ENCODE results near the gene PRSS27.

PRSS27 gene

GRCh38 chr16:2719328-2720063, 528 bp downstream of the PRSS27 start:
- no peak for TF ChIP-seq CTCF (IDR thresholded peaks at IDR 0.05; ENCODE audit: control insufficient read depth, extremely low read depth, insufficient read depth)
- peak overlapping the region; percentile 55 for H3K4me3 ChIP-seq (ENCODE audit: low read depth, low read length)
- peak; percentile 93 for DNase-seq (ENCODE audit: low read depth)

GRCh38 chr16:2717383-2718263, 2.4 kb downstream of the PRSS27 start:
- TF ChIP-seq CTCF (IDR thresholded peaks at IDR 0.05; ENCODE audit: control insufficient read depth, extremely low read depth, insufficient read depth) = no peak
- DNase-seq (ENCODE audit: low read depth) = no peak
- H3K4me3 ChIP-seq (ENCODE audit: low read depth, low read length) = no peak overlapping the region

GRCh38 chr16:2716948-2717347, 3.1 kb downstream of the PRSS27 start:
- no peak overlapping the region for H3K4me3 ChIP-seq (ENCODE audit: low read depth, low read length)
- no peak for DNase-seq (ENCODE audit: low read depth)
- TF ChIP-seq CTCF (IDR thresholded peaks at IDR 0.05; ENCODE audit: control insufficient read depth, extremely low read depth, insufficient read depth) = no peak

- DNase-seq (ENCODE audit: low read depth) = no peak
- no peak overlapping the region for H3K4me3 ChIP-seq (ENCODE audit: low read depth, low read length)
- TF ChIP-seq CTCF (IDR thresholded peaks at IDR 0.05; ENCODE audit: control insufficient read depth, extremely low read depth, insufficient read depth) = no peak
Measured at GRCh38 chr16:2715966-2716885, 3.8 kb downstream of the PRSS27 start.

GRCh38 chr16:2715519-2715918, 4.5 kb downstream of the PRSS27 start:
- DNase-seq (ENCODE audit: low read depth) = no peak
- no peak overlapping the region for H3K4me3 ChIP-seq (ENCODE audit: low read depth, low read length)
- TF ChIP-seq CTCF (IDR thresholded peaks at IDR 0.05; ENCODE audit: control insufficient read depth, extremely low read depth, insufficient read depth) = no peak

- no peak overlapping the region for H3K4me3 ChIP-seq (ENCODE audit: low read depth, low read length)
- no peak for DNase-seq (ENCODE audit: low read depth)
- TF ChIP-seq CTCF (IDR thresholded peaks at IDR 0.05; ENCODE audit: control insufficient read depth, extremely low read depth, insufficient read depth) = no peak
Measured at GRCh38 chr16:2715064-2715463, 5.0 kb downstream of the PRSS27 start.
